Calu3 (cell line): ENCODE results near the gene PCSK6. TPM values are rescaled to one million over a fixed set of nuclear protein-coding genes. Genes with fewer than 3 reads are reported as not detected.
A peak's percentile ranks its signal among the peaks of the same experiment; 100 is the strongest.

ENCODE experiments used
- BruUV-seq: library from RNA; stranded (reverse); fragments of 400-500 nt; replicated peaks from 2 replicates; lab custom pipeline; 2021; lab: Mats Ljungman, UMichigan
- CTCF ChIA-PET: fragments of 300-600 bp; sonication (Branson Sonifier 250); formaldehyde crosslinking; loops from one replicate; lab custom pipeline; 2022; ENCODE audit warnings: antibody characterized with exemption; lab: Charles Lee
- DNase-seq: peaks from one replicate; pipeline ENCODE4 v3.0.0; 2022
- H3K27ac Mint-ChIP-seq: one replicate; pipeline ENCODE4 v1.8.0; 2022; ENCODE audit warnings: mixed read lengths; ENCODE audit not compliant: unreplicated experiment
- H3K27me3 Mint-ChIP-seq: one replicate; pipeline ENCODE4 v1.8.0; 2022; ENCODE audit warnings: mixed read lengths; ENCODE audit not compliant: unreplicated experiment
- H3K36me3 Mint-ChIP-seq: one replicate; pipeline ENCODE4 v1.8.0; 2022; ENCODE audit warnings: mild to moderate bottlenecking, moderate library complexity, mixed read lengths; ENCODE audit not compliant: insufficient read depth, unreplicated experiment
- H3K4me1 Mint-ChIP-seq: one replicate; pipeline ENCODE4 v1.8.0; 2022; ENCODE audit warnings: mild to moderate bottlenecking, low read depth, mixed read lengths; ENCODE audit not compliant: unreplicated experiment
- H3K4me3 Mint-ChIP-seq: one replicate; pipeline ENCODE4 v1.8.0; 2022; ENCODE audit warnings: mild to moderate bottlenecking, low read depth, moderate library complexity, mixed read lengths; ENCODE audit not compliant: unreplicated experiment
- H3K9me3 Mint-ChIP-seq: one replicate; pipeline ENCODE4 v1.8.0; 2022; ENCODE audit warnings: low read depth, mixed read lengths; ENCODE audit not compliant: unreplicated experiment
- intact Hi-C: fragments of 100-400 bp; cut with micrococcal nuclease; formaldehyde crosslinking; loops from one replicate; pipeline ENCODE4 v1.10.0; 2022; ENCODE audit not compliant: unreplicated experiment
- total RNA-seq: library from RNA; stranded (reverse); gene quantifications from 2 replicates; pipeline ENCODE4 v1.2.3, GENCODE V29; 2022
- TF ChIP-seq, protein P1 (sequence below): fragments of 200-600 bp; IDR thresholded peaks from one replicate; pipeline ENCODE4 v1.8.0; 2022; ENCODE audit warnings: antibody characterized with exemption; ENCODE audit not compliant: unreplicated experiment

Gene PCSK6
- total RNA-seq, 1 experiment from 2014 or later, result 5.1 TPM

- no peak for DNase-seq
- Mint-ChIP-seq H3K27me3 (no peaks in the 10 kb centered on the region), H3K36me3 (peaks cover 82% of the 10 kb centered on the region), H3K9me3 (no peaks in the 10 kb centered on the region), H3K4me3 (no peak overlapping the region), H3K4me1 (peaks cover 20% of the 10 kb centered on the region), H3K27ac (no peak overlapping the region)
- BruUV-seq, result no TSS peak
- intact Hi-C loops, result no loop called here
- CTCF ChIA-PET, result interaction anchor here (0.9 kb wide), 1 partner anchor 105 kb away, joined by 3 read pairs; no protein-coding TSS in a partner anchor
- TF ChIP-seq, protein P1, sequence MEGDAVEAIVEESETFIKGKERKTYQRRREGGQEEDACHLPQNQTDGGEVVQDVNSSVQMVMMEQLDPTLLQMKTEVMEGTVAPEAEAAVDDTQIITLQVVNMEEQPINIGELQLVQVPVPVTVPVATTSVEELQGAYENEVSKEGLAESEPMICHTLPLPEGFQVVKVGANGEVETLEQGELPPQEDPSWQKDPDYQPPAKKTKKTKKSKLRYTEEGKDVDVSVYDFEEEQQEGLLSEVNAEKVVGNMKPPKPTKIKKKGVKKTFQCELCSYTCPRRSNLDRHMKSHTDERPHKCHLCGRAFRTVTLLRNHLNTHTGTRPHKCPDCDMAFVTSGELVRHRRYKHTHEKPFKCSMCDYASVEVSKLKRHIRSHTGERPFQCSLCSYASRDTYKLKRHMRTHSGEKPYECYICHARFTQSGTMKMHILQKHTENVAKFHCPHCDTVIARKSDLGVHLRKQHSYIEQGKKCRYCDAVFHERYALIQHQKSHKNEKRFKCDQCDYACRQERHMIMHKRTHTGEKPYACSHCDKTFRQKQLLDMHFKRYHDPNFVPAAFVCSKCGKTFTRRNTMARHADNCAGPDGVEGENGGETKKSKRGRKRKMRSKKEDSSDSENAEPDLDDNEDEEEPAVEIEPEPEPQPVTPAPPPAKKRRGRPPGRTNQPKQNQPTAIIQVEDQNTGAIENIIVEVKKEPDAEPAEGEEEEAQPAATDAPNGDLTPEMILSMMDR, result no peak
These were observed 216.9 kb downstream of the PCSK6 start for GRCh38 chr15:101272584-101272983.

DNA sequence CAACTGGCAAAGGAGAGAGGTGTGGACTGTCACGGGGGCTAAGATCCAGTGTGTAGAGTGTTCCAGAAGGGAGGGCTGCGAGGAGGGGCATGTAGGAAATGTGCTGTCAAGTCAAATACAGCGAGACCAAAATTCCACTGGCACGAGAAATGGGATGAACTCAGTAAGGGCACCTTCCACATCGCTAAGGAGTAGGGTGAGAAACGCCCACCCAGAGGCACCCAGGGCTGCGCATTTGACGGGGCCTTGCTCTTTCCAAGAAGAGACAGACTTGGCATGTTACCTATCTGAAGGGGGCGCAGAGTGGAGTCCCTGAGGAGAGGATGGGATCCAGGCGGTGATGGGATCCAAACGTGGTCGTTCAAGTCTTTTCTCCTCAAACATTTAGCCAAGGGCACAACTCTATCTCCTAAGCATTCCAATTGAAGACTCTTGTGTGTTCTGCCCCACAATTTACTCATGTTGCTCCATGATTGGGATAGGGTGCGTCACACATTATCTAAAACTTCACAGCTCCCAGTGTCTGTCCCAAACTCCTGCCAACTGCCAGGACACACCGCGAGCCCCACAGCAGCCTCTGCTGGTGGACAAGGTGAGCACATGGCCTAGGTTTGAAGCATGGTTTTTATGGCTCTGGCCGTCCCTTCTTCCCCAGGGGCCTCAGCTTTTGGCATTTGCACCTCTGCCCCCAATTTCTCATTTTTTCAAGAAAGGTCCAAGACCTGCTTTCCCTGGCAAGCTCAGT lies 219.9 kb downstream of the PCSK6 start:
- no peak overlapping the region for H3K4me3 Mint-ChIP-seq
- H3K36me3 Mint-ChIP-seq, result peaks cover 66% of the 10 kb centered on the region
- no peaks in the 10 kb centered on the region for H3K27me3 Mint-ChIP-seq
- no TSS peak for BruUV-seq
- CTCF ChIA-PET, result interaction anchor here (0.7 kb wide), 1 partner anchor 13 kb away, joined by 3 read pairs; no protein-coding TSS in a partner anchor
- TF ChIP-seq, protein P1, result peak; percentile 30
- intact Hi-C loops, result no loop called here
- no peak overlapping the region for H3K27ac Mint-ChIP-seq
- no peaks in the 10 kb centered on the region for H3K9me3 Mint-ChIP-seq
- peaks cover 15% of the 10 kb centered on the region for H3K4me1 Mint-ChIP-seq
- DNase-seq, result peak; percentile 32

DNA sequence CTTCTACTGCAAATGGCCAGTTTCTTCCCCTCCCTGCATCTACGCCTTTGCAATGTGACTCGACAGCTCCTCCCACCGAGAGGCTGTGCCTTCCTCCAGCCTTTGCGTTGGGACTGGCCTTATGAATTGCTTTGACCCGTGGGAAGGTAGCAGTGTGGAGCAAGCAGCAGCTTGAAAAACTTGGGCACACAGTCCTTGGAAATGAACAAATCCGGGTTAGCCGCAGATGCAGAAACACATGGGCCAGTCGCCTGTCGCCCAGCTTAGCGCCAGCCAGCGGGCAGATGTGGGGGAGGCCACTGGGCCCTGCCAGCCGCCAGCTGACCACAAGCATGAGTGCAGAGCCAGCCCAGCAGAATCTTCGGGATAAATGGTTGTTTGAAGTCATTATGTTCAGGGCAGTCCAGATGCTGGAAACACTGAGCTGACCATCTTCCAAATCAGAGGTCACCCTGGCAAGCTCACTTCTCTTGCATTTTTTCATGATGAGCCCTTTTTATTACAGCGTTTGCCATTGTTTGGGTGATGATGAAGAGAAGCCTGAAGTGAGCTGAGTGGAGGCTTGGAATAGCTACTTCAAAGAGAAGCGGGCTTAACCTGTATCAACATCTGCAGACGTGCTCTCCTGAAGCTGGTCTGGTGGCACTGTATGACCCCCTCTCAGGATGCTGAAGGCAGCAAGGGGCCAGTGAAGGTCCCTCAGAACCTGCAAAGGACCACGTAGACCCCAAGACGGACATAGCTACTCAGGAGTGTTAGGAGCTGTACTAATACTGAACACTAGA lies 222.0 kb downstream of the PCSK6 start:
- H3K4me1 Mint-ChIP-seq, result no peaks in the 10 kb centered on the region
- no peaks in the 10 kb centered on the region for H3K9me3 Mint-ChIP-seq
- H3K4me3 Mint-ChIP-seq, result no peak overlapping the region
- intact Hi-C loops, result no loop called here
- DNase-seq, result no peak
- H3K36me3 Mint-ChIP-seq, result peaks cover 51% of the 10 kb centered on the region
- TF ChIP-seq, protein P1, result no peak
- peak overlapping the region; percentile 33 for H3K27ac Mint-ChIP-seq
- peaks cover 5% of the 10 kb centered on the region for H3K27me3 Mint-ChIP-seq
- CTCF ChIA-PET, result no interaction called here
- BruUV-seq, result no TSS peak

DNA sequence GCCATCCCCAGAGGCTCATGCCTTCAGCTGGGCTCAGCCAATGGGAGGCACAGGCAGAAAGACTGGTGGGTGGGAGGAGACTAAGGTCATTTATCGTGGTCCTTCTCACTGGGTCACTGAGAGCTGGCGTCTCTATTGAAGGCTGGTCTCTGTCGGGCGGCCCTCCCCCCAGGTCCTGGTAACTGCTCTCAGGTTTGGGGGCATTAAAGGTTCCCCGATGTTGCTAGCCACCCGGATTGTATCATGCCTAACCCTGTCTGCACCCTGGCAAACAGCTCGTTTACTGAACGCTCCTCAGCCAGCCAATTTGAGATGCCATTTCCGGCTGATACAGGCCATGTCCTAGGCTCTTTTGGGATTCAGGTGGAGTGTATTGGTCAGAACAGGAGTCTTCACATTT lies 222.7 kb downstream of the PCSK6 start:
- Mint-ChIP-seq H3K9me3 (no peaks in the 10 kb centered on the region), H3K27ac (no peak overlapping the region), H3K4me1 (no peaks in the 10 kb centered on the region), H3K4me3 (no peak overlapping the region), H3K36me3 (peaks cover 45% of the 10 kb centered on the region), H3K27me3 (peaks cover 12% of the 10 kb centered on the region)
- no TSS peak for BruUV-seq
- CTCF ChIA-PET, result no interaction called here
- TF ChIP-seq, protein P1, result no peak
- intact Hi-C loops, result no loop called here
- DNase-seq, result no peak
